PC-3 (cell line): ENCODE measurements around the gene B4GALNT3. TPM values are rescaled to one million over a fixed set of nuclear protein-coding genes. Genes with fewer than 3 reads are reported as not detected.

Experiments
- ATAC-seq: fragments of 200-7000 bp; cut with Tn5 transposase; 2 replicates; pipeline ENCODE4 v1.9.1; 2020; ENCODE audit warnings: mild to moderate bottlenecking, moderate library complexity
- BruUV-seq: library from RNA; stranded (reverse); fragments of 400-500 nt; replicated peaks from 2 replicates; lab custom pipeline; 2021; lab: Mats Ljungman, UMichigan
- CTCF ChIA-PET: fragments of 300-600 bp; sonication (Branson Sonifier 250); formaldehyde crosslinking; loops from one replicate; lab custom pipeline; 2022; ENCODE audit warnings: antibody characterized with exemption; lab: Charles Lee
- POLR2A ChIA-PET: fragments of 300-600 bp; sonication (Branson Sonifier 250); formaldehyde crosslinking; loops from one replicate; lab custom pipeline; 2022; ENCODE audit warnings: antibody characterized with exemption; ENCODE audit not compliant: unreplicated experiment; lab: Charles Lee
- DNase-seq: peaks from one replicate; pipeline ENCODE4 v3.0.0-alpha.2; 2015
- H2AFZ ChIP-seq: fragments of 300-600 bp; sonication (generic); 2 replicates; pipeline ENCODE4 v1.6.0; 2016; ENCODE audit warnings: antibody characterized with exemption, low read length
- H3F3A ChIP-seq: fragments of 300-600 bp; sonication (generic); one replicate; pipeline ENCODE4 v1.6.0; 2017; ENCODE audit warnings: antibody characterized with exemption, low read length, control low read depth, mild to moderate bottlenecking; ENCODE audit not compliant: unreplicated experiment
- H3K27ac ChIP-seq: fragments of 300-600 bp; sonication (generic); 2 replicates; pipeline ENCODE4 v1.5.1; 2016; ENCODE audit warnings: mild to moderate bottlenecking, low read length
- H3K27me3 ChIP-seq: fragments of 300-600 bp; sonication (generic); 2 replicates; pipeline ENCODE4 v1.6.1; 2016; ENCODE audit warnings: low read length, mixed read lengths
- H3K36me3 ChIP-seq: fragments of 300-600 bp; sonication (generic); 2 replicates; pipeline ENCODE4 v1.6.1; 2016; ENCODE audit warnings: low read depth, mixed run types, low read length, mixed read lengths
- H3K4me1 ChIP-seq: fragments of 300-600 bp; sonication (generic); 2 replicates; pipeline ENCODE4 v1.5.1; 2016; ENCODE audit warnings: low read length; ENCODE audit not compliant: insufficient read depth
- H3K4me2 ChIP-seq: fragments of 300-600 bp; sonication (generic); 2 replicates; pipeline ENCODE4 v1.6.0; 2016; ENCODE audit warnings: low read length
- H3K4me3 ChIP-seq: fragments of 300-600 bp; sonication (generic); 2 replicates; pipeline ENCODE4 v1.5.1; 2016; ENCODE audit warnings: mild to moderate bottlenecking, low read length, mixed read lengths
- H3K79me2 ChIP-seq: fragments of 300-600 bp; sonication (generic); 2 replicates; pipeline ENCODE4 v1.6.1; 2017; ENCODE audit warnings: low read length, mixed read lengths
- H3K9ac ChIP-seq: fragments of 300-600 bp; sonication (generic); 2 replicates; pipeline ENCODE4 v1.6.0; 2016; ENCODE audit warnings: mild to moderate bottlenecking, low read length
- H3K9me2 ChIP-seq: fragments of 300-600 bp; sonication (generic); replicated peaks from 2 replicates; pipeline ENCODE4 v1.6.1; 2016; ENCODE audit warnings: mixed run types, low read length, mixed read lengths
- H3K9me3 ChIP-seq: fragments of 300-600 bp; sonication (generic); 2 replicates; pipeline ENCODE4 v1.6.1; 2016; ENCODE audit warnings: low read length, mixed read lengths
- H4K20me1 ChIP-seq: fragments of 300-600 bp; sonication (generic); 2 replicates; pipeline ENCODE4 v1.6.1; 2016; ENCODE audit warnings: low read length, mixed read lengths
- CTCF ChIP-seq: fragments of 300-600 bp; sonication (generic); conservative IDR thresholded peaks from 2 replicates; pipeline ENCODE4 v1.5.1; 2017; ENCODE audit warnings: antibody characterized with exemption, low read depth, mild to moderate bottlenecking, low read length
- EZH2 ChIP-seq: fragments of 300-600 bp; sonication (generic); IDR thresholded peaks from one replicate; pipeline ENCODE4 v1.6.1; 2017; ENCODE audit warnings: antibody characterized with exemption, mild to moderate bottlenecking, low read length; ENCODE audit not compliant: unreplicated experiment
- EZH2phosphoT487 ChIP-seq: fragments of 300-600 bp; sonication (generic); IDR thresholded peaks from 2 replicates; pipeline ENCODE4 v1.6.1; 2018; ENCODE audit warnings: mild to moderate bottlenecking, antibody characterized with exemption, low read length, borderline replicate concordance
- intact Hi-C: fragments of 100-400 bp; cut with micrococcal nuclease; formaldehyde crosslinking; loops from 2 replicates; pipeline ENCODE4 v1.9.0; 2023
- total RNA-seq: library from RNA; depleted of rRNA; stranded (reverse); fragments of >200 nt; gene quantifications from 2 replicates; pipeline ENCODE4 v1.2.3, GENCODE V29; 2014

Gene B4GALNT3
- total RNA-seq, 1 experiment from 2014 or later = 3.7 TPM

DNA sequence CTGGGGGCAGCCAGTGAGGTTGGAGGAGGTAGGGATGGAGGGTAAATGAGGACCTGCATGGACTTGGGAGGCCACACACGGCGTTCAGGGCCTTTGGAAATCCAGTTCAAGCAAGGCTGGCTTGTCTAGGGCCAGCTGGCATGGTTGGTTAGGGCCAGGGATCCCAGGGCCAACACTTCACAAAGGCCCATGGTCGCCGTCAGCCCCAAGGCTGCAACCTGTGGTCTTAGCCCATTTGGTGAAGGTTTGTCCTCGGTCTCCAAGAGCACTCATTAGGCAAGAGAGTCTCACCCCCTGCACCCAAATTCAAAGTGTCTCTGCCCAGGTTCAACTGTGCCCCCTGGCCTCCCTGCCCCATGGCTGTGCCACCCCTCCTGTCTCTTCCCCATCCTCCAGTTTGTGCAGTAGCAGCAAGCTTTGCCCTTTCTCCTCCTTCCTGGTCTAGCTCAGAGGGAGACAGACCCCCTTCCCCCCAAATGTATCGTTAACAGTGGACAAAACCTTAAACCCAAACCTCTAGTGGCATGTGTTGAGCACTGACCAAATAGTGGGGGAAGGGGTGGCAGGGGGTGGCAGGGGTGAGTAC lies 109.4 kb downstream of the B4GALNT3 start:
- DNase-seq = no peak
- Histone ChIP-seq H2AFZ (peak overlapping the region; percentile 98), H4K20me1 (no peaks in the 10 kb centered on the region), H3K27me3 (no peaks in the 10 kb centered on the region), H3K9me3 (no peaks in the 10 kb centered on the region), H3K79me2 (no peaks in the 10 kb centered on the region), H3F3A (peaks cover 4% of the 10 kb centered on the region), H3K4me1 (peaks cover 24% of the 10 kb centered on the region), H3K27ac (no peak overlapping the region), H3K4me3 (peak overlapping the region; percentile 87; the same call in 1 of the 2 replicates), H3K9ac (peak overlapping the region; percentile 83; the same call in 1 of the 2 replicates), H3K36me3 (no peaks in the 10 kb centered on the region), H3K4me2 (peak overlapping the region; percentile 95), H3K9me2 (no peaks in the 10 kb centered on the region)
- no TSS peak for BruUV-seq
- no peak for TF ChIP-seq EZH2
- intact Hi-C loops = no loop called here
- ChIA-PET CTCF (no interaction called here), POLR2A (no interaction called here)
- no peak for ATAC-seq

DNA sequence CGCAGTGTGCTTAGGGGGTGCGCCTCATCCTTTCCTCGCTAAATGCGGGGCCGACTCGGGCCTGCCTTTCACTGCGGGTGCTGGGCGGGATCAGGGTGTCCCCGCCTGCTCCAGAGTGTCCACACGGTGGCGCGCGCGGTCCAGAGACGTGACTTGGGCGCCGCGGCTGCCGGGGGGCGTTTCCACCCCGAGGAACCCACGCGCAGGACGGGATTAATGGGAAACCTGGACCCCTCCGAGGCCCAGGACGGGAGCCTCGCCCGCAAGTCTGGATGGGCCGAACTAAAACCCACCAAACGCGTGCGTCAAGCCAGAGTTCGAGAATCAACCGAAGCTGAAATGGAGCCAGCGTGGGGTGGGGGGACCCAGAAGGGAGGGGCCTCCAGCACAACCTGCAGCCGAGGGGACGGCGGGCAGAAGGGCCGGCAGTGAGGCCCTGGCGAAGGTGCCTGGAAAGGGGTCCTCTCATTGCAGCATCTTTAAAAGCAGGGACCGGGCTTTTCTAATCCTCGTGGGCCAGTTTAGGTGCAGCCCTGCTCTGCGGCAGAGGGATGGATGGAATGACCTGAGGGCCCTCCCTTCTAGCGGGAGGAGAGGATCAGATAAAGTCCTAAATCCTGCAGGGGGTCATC lies 110.2 kb downstream of the B4GALNT3 start:
- DNase-seq (peak; percentile 80), ATAC-seq (peak; percentile 55)
- ChIA-PET CTCF (no interaction called here), POLR2A (no interaction called here)
- no peaks in the 10 kb centered on the region for H3K79me2 ChIP-seq
- intact Hi-C loops = loop anchor here (1.0 to 10.0 kb wide), 2 partner anchors 379 to 1015 kb away; partner anchors contain the start of gene RAD52
- peak overlapping the region; percentile 98 for H2AFZ ChIP-seq
- H3K27me3 ChIP-seq = no peaks in the 10 kb centered on the region
- no peaks in the 10 kb centered on the region for H3K9me2 ChIP-seq
- BruUV-seq = no TSS peak
- peak overlapping the region; percentile 90 for H3K27ac ChIP-seq
- H3K9me3 ChIP-seq = no peaks in the 10 kb centered on the region
- H3K4me1 ChIP-seq = peaks cover 24% of the 10 kb centered on the region
- no peaks in the 10 kb centered on the region for H4K20me1 ChIP-seq
- TF ChIP-seq EZH2phosphoT487 (no peak), CTCF (peak; percentile 87)
- H3K4me3 ChIP-seq = peak overlapping the region; percentile 87
- no peaks in the 10 kb centered on the region for H3K36me3 ChIP-seq
- H3K4me2 ChIP-seq = peak overlapping the region; percentile 95
- H3F3A ChIP-seq = peaks cover 4% of the 10 kb centered on the region
- H3K9ac ChIP-seq = peak overlapping the region; percentile 83

- H3F3A ChIP-seq = peaks cover 4% of the 10 kb centered on the region
- peak overlapping the region; percentile 95 for H3K4me2 ChIP-seq
- no peaks in the 10 kb centered on the region for H4K20me1 ChIP-seq
- peak overlapping the region; percentile 98 for H2AFZ ChIP-seq
- intact Hi-C loops = loop anchor here (1.0 to 10.0 kb wide), 2 partner anchors 379 to 1014 kb away; partner anchors contain the start of gene RAD52
- H3K27ac ChIP-seq = peak overlapping the region; percentile 90
- POLR2A ChIA-PET = no interaction called here
- H3K9me2 ChIP-seq = no peaks in the 10 kb centered on the region
- no peaks in the 10 kb centered on the region for H3K36me3 ChIP-seq
- peak overlapping the region; percentile 87 for H3K4me3 ChIP-seq
- no peaks in the 10 kb centered on the region for H3K79me2 ChIP-seq
- DNase-seq (peak; percentile 81), ATAC-seq (peak; percentile 75)
- no peaks in the 10 kb centered on the region for H3K27me3 ChIP-seq
- no peaks in the 10 kb centered on the region for H3K9me3 ChIP-seq
- TF ChIP-seq CTCF = no peak
- TF ChIP-seq EZH2phosphoT487 = no peak
- TF ChIP-seq EZH2 = no peak
- CTCF ChIA-PET = interaction anchor here (2.3 kb wide), 1 partner anchor 180 kb away, joined by 22 read pairs; no protein-coding TSS in a partner anchor
- peaks cover 24% of the 10 kb centered on the region for H3K4me1 ChIP-seq
- BruUV-seq = no TSS peak
- H3K9ac ChIP-seq = peak overlapping the region; percentile 83
Observed at GRCh38 chr12:570435-570920, 110.7 kb downstream of the B4GALNT3 start.
